Activated CD4-positive, alpha-beta T cell treated with anti-CD3 and anti-CD28 coated beads, Interleukin-10, Interleukin-2, amounts not matched to agents 100 ng/mL and 50 ng/mL, durations not matched to agents 16 hours and 8 hours (primary cell): ENCODE results near the gene SPATA3.

Experiments
- DNase-seq: peaks from one replicate; pipeline ENCODE4 v3.0.0-alpha.2; 2020

The SPATA3 gene

DNA sequence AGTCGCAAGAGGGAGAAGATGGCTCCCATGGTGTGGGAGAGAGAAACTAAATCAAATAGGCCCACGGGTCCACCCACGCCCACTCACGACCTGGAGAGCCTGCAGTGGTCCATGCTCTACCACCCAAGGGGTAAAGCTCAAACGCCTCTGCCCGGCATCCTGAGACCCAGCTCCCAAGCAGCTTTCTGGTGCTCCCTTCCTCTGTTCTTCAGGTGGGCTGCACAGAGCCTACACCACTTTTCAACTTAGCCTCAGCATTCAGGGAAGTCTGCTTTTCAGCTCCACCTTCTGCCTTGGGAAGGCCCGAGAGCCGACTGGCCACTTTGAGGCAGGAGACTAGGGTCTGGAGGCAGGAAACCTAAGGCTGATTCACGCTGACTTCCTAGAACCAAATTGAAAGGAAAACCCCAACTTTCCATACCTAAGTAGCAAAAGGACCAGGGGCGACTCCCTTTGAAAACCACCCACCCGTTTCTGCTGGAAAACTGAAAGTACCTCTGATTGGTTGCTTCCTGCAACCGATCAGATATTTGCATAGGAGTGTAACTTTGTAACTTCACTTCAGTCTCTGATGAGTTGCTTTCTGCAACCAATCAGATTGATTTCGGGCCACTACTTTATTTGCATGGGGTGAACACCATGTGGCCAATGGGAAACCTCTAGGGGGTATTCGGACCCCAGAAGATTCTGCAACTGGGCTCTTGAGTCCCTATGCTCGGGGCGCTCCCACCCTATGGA is 26.8 kb upstream of the SPATA3 start:
- DNase-seq, result peak; percentile 57

DNA sequence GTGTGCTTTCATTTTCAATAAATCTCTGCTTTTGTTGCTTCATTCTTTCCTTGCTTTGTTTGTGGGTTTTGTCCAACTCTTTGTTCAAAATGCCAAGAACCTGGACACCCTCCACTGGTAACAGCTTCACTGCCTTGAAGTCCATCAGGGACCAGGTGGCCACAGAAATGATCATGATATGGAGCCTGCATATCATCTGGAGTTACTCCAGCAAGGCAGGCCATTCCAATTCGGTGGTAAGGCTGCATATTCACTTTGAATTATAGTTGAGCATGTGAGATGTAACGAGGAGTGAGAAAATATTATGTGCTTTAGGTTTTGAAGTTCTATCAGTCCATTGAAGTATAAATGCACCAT is 26.3 kb upstream of the SPATA3 start:
- no peak for DNase-seq

DNA sequence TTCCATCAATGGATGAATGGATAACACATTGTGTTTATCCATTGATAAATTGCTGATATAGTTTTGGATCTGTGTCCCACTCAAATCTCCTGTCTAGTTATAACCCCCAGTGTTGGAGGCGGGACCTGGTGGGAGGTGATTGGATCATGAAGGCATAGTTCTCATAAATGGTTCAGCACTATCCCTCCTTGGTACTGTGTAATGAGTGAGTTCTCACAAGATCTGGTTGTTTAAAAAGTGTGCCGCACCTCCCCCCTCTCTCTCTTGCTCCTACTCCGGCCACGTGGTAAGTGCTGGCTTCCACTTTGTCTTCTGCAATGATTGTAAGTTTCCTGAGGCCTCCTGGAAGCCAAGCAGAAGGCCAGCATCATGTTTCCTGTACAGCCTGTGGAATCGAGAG is 23.9 kb upstream of the SPATA3 start:
- no peak for DNase-seq

DNA sequence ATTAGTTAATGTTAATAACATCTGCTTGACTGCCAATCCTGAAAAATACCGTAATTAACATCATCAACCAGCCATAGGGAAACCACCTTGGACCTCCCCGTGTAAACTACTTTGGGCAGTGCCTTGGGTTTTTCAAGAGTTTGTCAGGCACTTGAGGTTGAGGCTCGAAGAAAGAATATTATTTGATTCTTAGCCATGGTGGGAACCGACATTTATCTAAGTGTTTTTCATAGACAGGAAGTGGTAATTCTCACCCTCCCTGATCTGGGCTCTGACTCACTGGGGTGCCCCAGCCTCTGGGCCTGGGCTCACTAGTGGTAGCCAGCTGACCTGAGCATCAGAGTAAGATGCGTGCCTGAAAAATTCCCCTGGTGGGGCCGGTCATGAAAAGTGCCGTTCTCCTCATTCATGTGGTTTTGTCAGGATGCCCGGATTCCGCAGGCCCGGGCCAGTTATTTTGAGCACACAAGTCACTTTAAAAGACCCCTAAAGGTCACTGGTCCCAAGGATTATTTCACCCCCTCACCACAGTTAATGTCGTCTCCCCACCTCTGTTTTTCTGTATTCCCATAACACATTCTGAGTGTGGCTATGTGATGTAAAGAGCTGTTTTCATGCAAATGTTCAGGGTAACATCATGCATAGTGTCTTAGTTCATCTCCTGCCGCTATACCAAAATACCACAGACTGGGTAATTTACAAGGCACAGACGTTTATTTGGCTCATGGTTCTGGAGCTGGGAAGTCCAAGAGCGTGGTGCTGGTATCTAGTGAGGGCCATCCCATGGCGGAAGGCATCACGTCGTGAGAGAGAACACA is 21.6 kb upstream of the SPATA3 start:
- DNase-seq, result peak; percentile 94

DNA sequence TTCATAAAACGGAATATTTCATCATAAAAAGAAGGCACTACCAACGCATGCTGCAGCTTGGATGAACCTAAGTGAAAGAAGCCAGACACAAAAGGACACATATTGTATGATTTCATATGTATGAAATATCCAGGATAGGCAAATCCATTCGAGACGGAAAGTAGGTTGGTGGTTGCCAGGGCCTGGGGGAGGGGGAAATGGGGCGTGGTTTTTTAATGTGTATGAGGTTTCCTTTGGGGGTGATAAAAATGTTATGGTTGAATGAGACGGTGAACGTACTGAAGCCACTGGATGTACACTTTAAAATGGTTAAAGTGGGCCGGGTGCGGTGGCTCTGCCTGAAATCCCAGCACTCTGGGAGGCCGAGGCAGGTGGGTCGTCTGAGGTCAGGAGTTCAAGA is 20.0 kb upstream of the SPATA3 start:
- no peak for DNase-seq

DNA sequence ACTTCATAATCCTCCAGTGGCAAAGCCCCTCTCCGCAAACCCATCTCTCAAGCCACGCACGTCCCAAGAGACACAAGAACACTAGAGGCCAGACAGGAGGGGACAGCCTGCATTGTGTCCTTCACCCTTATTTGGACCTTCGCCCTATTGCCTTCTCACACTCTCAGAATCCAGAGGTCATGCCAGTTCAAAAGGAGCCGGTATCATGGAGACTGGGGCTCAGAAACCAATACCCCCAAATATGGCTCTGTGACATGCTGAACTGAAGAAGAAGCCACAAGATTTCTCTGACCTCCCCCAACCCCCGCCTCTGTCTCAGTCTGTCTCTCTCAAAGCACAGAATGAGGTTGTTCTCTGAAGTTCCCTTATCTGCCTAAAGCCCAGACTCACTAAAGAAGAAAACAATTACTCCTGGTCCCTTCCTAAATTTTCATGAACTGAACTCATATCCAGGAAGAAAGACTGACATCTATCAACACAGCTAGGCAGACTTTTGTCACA is 19.2 kb upstream of the SPATA3 start:
- DNase-seq, result no peak

DNA sequence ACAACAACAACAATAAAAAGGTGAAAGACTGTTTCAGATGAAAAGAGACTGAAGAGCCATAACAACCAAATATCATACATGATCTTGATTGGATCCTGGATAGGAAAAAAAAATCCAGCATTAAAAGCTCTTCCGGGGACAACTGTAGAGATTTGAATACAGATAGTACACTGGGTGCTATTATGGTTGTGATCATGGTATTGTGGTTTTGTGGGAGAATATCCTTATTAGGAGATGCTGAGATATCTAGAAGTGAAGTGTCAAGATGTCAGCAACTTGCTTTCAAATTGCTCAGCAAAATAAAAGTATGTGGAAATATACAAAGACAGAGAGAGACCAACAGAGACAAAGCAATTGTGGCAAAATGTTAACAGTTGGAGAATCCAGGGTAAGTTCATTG is 15.5 kb upstream of the SPATA3 start:
- DNase-seq, result peak; percentile 78

DNA sequence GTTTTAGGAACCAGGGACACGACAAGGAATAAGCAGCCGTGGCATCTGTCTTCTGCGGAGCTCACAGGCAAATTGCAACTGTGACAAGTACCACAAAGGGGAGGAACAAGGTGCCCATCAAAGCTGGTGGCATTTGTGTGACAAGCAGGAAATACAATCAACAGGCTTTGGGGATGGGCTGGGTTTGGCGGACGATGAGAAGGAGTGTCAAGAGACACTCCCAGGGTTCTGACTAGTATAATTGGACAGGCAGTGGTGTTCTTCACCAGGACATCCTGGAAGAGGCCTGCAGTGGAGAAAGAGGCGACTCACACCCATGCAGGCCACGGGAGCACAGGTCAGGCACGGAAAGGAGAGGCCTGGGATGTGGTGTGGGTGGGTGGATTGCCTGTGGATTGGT is 14.2 kb upstream of the SPATA3 start:
- DNase-seq, result peak; percentile 93

DNA sequence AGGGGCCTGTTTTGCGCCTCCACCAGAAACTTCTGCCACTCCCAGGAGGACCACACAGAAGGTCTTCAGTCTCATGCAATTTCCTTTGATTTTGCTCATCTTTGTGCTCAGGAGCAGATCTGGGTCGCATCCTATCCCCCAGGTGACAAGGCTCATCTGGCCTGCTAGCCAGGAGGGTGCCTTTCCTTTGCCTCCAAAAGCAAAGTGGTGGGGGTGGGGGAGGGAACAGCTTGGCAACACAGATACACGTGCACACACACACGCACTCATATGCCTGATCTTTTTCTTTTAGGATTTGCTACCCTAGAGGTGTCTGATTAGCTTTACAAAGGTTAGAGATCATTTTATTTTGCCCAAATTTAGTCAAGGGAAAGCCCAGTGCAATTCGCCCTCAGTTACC is 13.8 kb upstream of the SPATA3 start:
- no peak for DNase-seq

DNA sequence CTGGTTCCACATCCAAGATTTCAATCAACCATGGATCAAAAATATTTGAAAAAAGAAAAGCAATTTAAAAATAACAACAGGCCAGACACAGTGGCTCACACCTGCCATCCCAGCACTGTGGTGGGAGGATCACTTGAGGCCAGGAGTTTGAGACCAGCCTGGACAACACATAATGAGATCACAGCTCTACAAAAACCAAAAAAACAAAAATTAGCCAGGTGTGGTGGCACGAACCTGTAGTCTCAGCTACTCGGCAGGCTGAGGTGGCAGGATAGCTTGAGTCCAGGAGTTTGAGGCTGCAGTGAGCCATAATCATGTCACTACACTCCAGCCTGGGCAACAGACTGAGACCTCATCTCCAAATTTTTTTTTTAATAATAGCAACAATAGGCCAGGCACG is 13.4 kb upstream of the SPATA3 start:
- peak; percentile 49 for DNase-seq

DNA sequence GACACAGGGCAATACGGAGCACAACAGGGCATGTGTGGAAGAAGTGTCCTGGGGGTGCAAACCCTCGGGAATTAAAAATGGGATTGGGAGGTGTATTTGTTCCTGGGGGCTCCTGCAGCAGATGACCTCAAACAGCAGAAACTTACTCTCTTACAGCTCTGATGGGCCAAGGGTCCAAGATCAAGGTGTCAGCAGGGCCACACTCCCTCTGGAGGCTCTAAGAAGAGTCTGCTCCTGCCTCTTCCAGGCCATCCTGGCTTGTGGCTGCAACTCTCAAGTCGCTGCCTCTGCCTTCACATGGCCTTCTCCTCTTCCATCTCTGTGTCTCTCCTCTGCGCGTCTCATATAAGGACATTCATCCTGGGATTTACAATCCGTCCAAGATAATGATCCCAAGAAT is 12.4 kb upstream of the SPATA3 start:
- peak; percentile 49 for DNase-seq

DNA sequence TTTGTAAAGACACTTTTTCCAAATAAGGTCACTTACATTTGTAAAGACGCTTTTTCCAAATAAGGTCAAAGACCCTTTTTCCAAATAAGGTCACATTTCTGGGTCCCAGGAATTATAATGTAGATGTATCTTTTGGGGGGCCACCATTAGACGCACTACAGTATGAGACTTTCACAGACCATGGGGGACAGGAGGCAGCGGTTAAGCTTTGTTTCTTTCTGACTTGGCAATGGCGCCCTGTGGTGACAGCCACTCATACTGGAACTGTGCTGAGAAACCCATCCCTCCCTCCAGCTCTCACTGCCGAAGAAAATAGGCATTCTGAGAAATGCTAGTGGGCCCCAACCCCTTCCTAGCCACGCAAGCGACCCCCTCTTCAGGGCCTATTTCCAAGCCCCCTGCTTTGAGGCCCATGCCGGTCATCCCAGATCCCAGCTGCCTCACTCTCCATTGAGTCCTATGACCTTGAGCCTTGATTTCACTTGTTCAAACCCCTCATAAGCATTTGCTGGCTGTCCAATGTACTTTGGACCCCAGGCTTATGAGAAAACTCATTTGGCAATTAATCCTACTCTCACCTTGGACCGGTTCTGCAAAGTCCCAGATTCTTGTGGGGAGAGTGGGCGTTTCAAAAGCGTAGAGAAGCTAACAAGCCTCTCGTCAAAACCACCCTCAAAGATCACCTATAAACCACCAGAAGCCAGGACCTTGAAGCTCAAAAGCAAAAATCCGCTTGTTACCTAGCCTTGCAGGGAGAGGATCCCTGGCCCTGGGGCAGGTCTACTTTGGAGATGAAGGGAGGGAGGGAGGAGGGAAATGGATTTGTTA is 11.3 kb upstream of the SPATA3 start:
- peak; percentile 97 for DNase-seq

DNA sequence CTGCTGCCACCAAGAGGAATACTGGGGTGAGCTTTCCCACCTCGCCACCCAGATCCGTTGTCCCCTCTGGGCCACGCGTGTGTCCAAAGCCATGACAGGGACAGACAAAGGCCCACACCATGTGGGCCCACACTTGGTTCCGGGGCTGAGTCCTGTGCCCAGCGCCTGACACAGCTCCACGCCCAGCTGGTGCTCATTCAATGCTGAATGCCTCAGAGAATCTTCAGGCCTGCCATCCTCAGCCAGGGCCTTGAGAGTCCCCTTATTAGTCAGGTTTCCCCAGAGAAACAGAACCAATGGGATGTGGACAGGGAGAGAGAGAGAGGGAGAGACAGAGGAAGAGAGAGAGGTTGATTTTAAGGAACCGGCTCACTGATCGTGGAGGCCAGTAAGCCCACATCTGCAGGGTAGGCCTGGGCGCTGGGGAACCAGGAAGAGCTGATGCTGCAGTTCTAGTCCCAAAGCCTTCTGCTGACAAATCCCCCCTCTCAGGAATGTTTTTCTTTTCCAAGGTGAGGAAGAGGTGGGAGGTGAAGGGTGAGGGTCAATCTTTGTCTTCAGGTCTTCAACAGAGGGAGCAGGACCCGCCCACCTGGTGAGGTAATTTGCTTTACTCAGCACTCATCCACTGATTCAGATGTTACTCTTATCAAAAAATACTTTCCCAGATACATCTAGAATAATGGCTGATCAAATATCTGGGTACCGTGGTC is 10.2 kb upstream of the SPATA3 start:
- DNase-seq, result peak; percentile 53

DNA sequence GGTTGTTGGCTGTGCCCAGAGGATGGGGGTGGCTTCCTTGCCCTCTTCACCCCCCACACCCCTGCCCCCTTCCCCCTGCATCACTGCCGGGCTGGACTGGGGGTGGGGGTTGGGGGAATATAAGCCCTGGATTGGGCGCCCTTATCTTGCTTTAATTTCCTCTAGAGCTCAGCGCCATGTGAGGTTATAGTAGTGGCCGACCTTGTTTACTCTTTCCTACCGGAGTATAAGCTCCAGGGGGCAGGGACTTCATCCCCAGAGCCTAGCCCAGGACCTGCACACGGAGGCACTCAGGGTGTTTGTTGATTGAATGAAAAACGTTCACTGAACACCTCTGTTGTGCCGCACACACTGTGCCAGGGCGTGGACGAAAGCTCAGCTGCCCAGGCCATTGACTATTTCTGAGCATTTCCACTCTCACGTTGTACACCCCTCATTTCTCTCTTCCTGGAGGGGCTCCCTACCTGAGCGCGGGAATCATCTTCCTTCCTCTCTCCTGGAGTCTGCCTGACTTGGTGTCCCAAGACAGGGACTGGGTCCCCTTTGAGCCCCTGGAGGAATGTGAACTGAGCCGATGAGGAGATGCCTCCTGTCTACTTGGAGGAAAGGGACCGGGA is 9.3 kb upstream of the SPATA3 start:
- peak; percentile 16 for DNase-seq

DNA sequence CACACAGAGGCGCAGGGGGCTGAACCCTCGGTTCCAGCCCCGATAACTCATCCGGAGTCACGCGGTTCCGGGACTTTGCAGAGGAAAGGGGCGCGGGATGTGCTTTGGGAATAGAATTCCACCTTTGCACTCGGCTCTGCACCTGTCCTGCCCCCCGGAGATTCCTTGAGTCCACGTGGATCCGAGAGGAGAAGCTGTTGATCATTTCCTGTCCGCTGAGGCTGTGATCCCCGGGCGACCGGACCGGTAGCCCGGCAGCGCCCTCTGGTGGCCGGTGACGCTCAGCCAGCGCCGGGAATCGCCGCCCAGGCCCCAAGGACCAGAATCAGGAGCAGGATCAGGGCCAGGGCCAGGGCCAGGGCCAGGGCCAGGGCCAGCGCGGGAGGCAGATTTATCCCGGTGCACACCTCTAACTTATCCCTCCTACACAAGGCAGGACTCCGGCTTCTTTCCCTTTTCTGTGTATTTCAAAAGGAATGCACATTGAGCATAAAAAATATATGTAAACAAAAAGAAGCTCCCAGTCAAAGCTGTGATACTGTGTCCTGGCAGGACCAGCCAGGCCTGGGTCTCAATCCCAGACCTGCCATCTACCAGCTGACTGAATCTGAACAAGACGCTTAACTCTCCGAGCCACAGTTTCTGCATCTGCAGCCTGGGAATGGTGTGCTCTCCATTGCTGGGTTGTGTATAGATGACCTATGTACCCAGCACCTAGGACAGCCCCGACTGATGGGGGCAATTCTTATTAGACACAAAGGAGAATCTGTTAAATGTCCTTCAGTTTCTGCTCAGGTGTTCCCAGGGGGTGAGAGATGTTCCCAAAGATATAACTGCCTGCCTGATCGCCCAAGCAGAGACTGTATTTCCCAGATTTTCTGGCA is 8.5 kb upstream of the SPATA3 start:
- DNase-seq, result peak; percentile 85

DNA sequence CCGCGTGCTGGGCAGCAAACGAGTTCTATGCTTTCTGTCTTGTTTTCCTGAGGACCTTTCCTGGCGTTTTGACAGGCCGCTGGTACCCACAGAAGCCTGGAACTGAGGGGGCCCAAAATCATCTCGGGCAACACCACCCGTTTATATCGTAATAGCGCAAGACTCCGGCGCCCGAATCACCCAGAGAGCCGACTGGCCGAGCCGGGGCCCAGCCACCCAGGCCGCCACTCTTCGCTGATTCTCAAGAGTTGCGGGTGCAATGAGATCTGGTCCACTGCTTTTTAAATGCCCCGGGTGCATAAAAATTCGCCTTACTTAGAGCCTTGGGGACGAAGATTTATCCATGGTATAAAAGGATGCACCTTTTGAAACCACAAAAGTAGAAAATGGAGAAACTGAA is 6.2 kb upstream of the SPATA3 start:
- no peak for DNase-seq

DNA sequence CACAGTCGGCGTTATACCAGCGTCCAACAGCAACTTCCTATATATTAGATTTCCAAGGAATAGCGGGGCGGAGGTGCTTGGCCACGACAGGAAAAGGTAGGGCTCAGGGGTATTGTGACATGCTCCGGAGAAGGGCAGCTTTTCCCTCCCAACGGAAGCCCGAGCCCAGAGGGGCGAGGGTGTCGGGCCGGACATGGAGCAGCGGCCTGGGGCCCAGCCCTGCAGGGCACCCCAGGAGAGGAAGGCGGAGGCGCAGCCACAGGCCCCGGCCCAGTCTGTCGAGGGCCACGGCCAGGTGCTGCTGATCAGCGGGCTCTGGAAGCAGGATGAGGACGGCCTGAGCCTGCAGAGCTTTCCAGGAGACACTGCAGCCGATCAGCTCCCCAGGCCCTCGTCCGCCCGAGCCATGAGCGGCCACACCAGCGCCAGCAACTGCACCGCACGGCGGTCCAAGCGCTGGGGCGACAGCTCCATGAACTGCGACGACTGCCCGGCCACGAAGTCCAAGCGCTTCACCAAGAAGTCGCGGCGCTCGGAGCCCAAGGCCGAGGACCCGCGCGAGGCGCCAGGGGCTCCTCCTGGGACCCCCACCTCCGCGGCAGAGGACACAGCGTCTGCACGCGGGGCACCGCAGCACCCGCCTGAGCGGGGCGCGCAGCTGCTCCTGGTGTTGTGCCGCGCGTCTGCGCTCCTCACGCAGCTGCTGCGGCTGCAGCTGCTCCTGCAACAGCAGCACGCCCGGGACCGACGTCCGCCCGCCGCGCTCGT is 5.6 kb upstream of the SPATA3 start:
- no peak for DNase-seq

DNA sequence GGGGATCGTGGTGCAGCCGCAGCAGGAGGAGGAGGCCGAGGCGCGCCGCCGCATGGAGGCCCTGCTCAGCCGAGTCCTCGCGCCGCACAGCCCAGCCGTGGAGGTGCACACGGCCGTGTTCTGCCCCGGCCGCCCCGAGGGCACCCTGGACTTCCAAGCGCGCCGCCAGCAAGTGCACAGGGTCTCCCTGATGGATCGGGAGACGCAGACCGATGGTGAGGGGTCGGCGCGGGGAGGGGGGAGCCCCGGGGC is 5.1 kb upstream of the SPATA3 start:
- DNase-seq, result no peak

DNA sequence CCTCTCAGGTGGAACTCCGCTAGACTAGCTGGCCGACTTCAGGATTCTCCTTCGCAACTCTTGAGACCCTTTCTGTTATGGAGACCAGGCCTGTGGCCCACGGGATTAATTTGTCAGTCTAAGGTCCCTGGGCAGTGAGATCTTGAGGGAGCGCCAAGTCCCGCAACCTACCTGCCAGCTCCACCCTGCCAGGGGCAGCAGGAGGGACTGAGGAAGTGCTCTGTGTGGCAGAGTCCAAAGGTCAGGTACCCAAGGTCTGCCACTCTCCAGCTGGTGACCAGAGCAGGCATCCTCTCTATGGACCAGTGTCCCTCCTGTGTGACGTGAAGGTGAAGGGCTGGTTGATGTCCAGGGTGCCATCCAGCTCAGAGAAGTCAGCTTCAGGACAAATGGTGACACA is 4.3 kb upstream of the SPATA3 start:
- DNase-seq, result no peak

DNA sequence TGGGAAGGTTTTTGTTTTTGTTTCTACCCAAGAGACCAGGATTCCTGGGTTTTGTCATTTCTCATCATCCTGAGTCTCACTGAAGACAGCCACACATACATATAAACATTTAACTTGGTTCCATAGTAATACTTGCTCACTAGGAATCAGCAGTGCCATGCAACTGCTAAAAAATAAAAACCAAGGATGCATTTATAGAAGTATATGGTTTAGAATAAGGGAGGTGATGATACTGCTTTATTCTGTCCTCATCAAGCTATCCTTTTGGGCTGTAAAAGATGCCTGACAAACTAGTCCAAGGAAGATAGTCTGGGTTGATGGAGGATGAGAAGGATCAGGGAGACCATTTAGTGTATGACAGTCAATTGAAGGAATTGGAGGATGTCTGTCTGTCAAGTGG is 740 bp downstream of the SPATA3 start:
- DNase-seq, result no peak

DNA sequence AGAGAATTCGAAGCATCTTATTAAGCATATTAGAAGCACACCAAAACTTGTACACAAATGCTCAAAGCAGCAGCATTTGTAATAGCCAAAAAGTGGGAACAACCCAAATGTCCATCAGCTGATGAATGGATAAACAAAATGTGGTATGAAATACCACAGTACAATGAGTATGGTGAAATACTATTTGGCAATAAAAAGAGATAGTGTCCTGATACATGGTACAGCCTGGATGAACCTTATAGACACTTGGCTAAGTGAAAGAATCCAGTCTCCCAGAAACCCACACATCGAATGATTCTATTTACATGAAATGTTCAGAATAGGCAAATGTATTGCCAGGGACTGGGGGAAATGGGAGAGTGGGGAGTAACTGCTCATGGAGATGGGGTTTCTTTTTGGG is 3.0 kb downstream of the SPATA3 start:
- no peak for DNase-seq
